IMR-90 (cell line): ENCODE measurements around the gene ST3GAL3. TPM values are rescaled to one million over a fixed set of nuclear protein-coding genes. Genes with fewer than 3 reads are reported as not detected.

Source experiments
- ATAC-seq: fragments of 200-7000 bp; cut with Tn5 transposase; 2 replicates; pipeline ENCODE4 v1.9.1; 2020; ENCODE audit warnings: low read depth, mild to moderate bottlenecking, moderate library complexity
- BruUV-seq: library from RNA; stranded (reverse); fragments of 400-500 nt; replicated peaks from 2 replicates; lab custom pipeline; 2021; lab: Mats Ljungman, UMichigan
- CTCF ChIA-PET: fragments of 300-600 bp; formaldehyde crosslinking; extraction: SDS; loops from one replicate; lab custom pipeline; 2021; ENCODE audit warnings: antibody characterized with exemption; lab: Yijun Ruan, JAX
- POLR2A ChIA-PET: fragments of 300-600 bp; sonication (Branson Sonifier 250); formaldehyde crosslinking; loops from one replicate; lab custom pipeline; 2022; ENCODE audit warnings: antibody characterized with exemption; ENCODE audit not compliant: unreplicated experiment; lab: Charles Lee
- DNase-seq: peaks from one replicate; pipeline ENCODE4 v3.0.0; 2013
- H2AFZ ChIP-seq: replicated peaks from 2 replicates; pipeline ENCODE3; 2013; ENCODE audit warnings: low read length, mild to moderate bottlenecking; ENCODE audit not compliant: poor library complexity
- H2AK5ac ChIP-seq: 2 replicates; pipeline ENCODE4 v1.6.1; 2013; ENCODE audit warnings: low read depth, low read length, inconsistent platforms
- H2AK9ac ChIP-seq: replicated peaks from 2 replicates; pipeline ENCODE3; 2013; ENCODE audit warnings: mild to moderate bottlenecking, low read depth, low read length, moderate library complexity; ENCODE audit not compliant: poor library complexity
- H2BK120ac ChIP-seq: 2 replicates; pipeline ENCODE4 v1.6.1; 2013; ENCODE audit warnings: low read depth, low read length, inconsistent platforms
- H2BK15ac ChIP-seq: 3 replicates; pipeline ENCODE4 v1.6.1; 2013; ENCODE audit warnings: low read depth, low read length, inconsistent platforms
- H2BK20ac ChIP-seq: 2 replicates; pipeline ENCODE4 v1.6.1; 2013; ENCODE audit warnings: low read depth, mild to moderate bottlenecking, inconsistent platforms, low read length, moderate library complexity
- H2BK5ac ChIP-seq: 2 replicates; pipeline ENCODE4 v1.6.1; 2013; ENCODE audit warnings: mild to moderate bottlenecking, low read depth, low read length, inconsistent platforms; ENCODE audit not compliant: poor library complexity, severe bottlenecking
- H3K14ac ChIP-seq: replicated peaks from 2 replicates; pipeline ENCODE4 v1.6.1; 2013; ENCODE audit warnings: low read depth, low read length, inconsistent platforms
- H3K18ac ChIP-seq: 2 replicates; pipeline ENCODE4 v1.6.1; 2013; ENCODE audit warnings: low read depth, low read length, control low read depth
- H3K23ac ChIP-seq: 2 replicates; pipeline ENCODE4 v1.6.1; 2013; ENCODE audit warnings: low read depth, low read length, inconsistent platforms
- H3K27ac ChIP-seq: 2 replicates; pipeline ENCODE4 v1.5.1; 2013; ENCODE audit warnings: mild to moderate bottlenecking, control low read depth, low read length; ENCODE audit not compliant: insufficient read depth
- H3K27me3 ChIP-seq: 2 replicates; pipeline ENCODE4 v1.6.1; 2013; ENCODE audit warnings: low read length; ENCODE audit not compliant: control insufficient read depth, insufficient read depth
- H3K36me3 ChIP-seq: 2 replicates; pipeline ENCODE4 v1.6.1; 2013; ENCODE audit warnings: low read length, mixed read lengths; ENCODE audit not compliant: control insufficient read depth, insufficient read depth
- H3K4ac ChIP-seq: 2 replicates; pipeline ENCODE4 v1.6.1; 2013; ENCODE audit warnings: low read depth, low read length, inconsistent platforms
- H3K4me1 ChIP-seq: 2 replicates; pipeline ENCODE4 v1.6.1; 2013; ENCODE audit warnings: low read length, mixed read lengths; ENCODE audit not compliant: control insufficient read depth, insufficient read depth
- H3K4me2 ChIP-seq: 2 replicates; pipeline ENCODE4 v1.6.1; 2013; ENCODE audit warnings: low read depth, mild to moderate bottlenecking, control low read depth, low read length, moderate library complexity
- H3K4me3 ChIP-seq: 2 replicates; pipeline ENCODE4 v1.5.1; 2013; ENCODE audit warnings: low read depth, mild to moderate bottlenecking, control low read depth, low read length, moderate library complexity; ENCODE audit not compliant: insufficient read depth
- H3K56ac ChIP-seq: 2 replicates; pipeline ENCODE4 v1.6.1; 2013; ENCODE audit warnings: low read length, inconsistent platforms; ENCODE audit not compliant: insufficient read depth; ENCODE audit errors: extremely low read depth
- H3K79me1 ChIP-seq, 2 experiments: 2 replicates each; pipeline ENCODE4 v1.6.1; 2013; ENCODE audit warnings: low read length in 2 of 2, inconsistent platforms in 1 of 2, low read depth in 1 of 2
- H3K9ac ChIP-seq: 2 replicates; pipeline ENCODE4 v1.6.1; 2013; ENCODE audit warnings: low read depth, low read length, control low read depth
- H3K9me1 ChIP-seq: 2 replicates; pipeline ENCODE4 v1.6.1; 2013; ENCODE audit warnings: low read length, inconsistent platforms; ENCODE audit not compliant: insufficient read depth
- H3K9me3 ChIP-seq: 2 replicates; pipeline ENCODE4 v1.6.1; 2013; ENCODE audit warnings: low read length; ENCODE audit not compliant: control insufficient read depth, insufficient read depth
- H4K20me1 ChIP-seq: 2 replicates; pipeline ENCODE4 v1.6.1; 2013; ENCODE audit warnings: low read length, inconsistent platforms; ENCODE audit not compliant: insufficient read depth
- H4K5ac ChIP-seq: 2 replicates; pipeline ENCODE4 v1.6.1; 2013; ENCODE audit warnings: mild to moderate bottlenecking, low read depth, low read length, control low read depth
- H4K8ac ChIP-seq, 2 experiments: 2 replicates each; pipeline ENCODE4 v1.6.1; 2013; ENCODE audit warnings: low read depth in 2 of 2, low read length in 2 of 2, control low read depth in 1 of 2, inconsistent platforms in 1 of 2
- H4K91ac ChIP-seq: 2 replicates; pipeline ENCODE4 v1.6.1; 2013; ENCODE audit warnings: low read depth, low read length, inconsistent platforms; ENCODE audit not compliant: insufficient read depth
- CEBPB ChIP-seq: IDR thresholded peaks from 2 replicates; pipeline ENCODE4 v1.6.1; 2012; ENCODE audit warnings: low read depth, low read length, improper control_type of control experiment
- CTCF ChIP-seq: conservative IDR thresholded peaks from 2 replicates; pipeline ENCODE4 v1.5.1; 2012; ENCODE audit warnings: mild to moderate bottlenecking, low read depth, low read length, improper control_type of control experiment
- ELK1 ChIP-seq: fragments of 150-350 bp; IDR thresholded peaks from 2 replicates; pipeline ENCODE4 v1.6.1; 2016; ENCODE audit warnings: low read depth, mild to moderate bottlenecking, low read length, moderate library complexity, borderline replicate concordance
- FOS ChIP-seq: fragments of 150-350 bp; IDR thresholded peaks from 2 replicates; pipeline ENCODE4 v1.6.1; 2016; ENCODE audit warnings: low read depth, low read length
- RFX5 ChIP-seq: IDR thresholded peaks from 2 replicates; pipeline ENCODE4 v1.8.0; 2012; ENCODE audit warnings: low read depth, mild to moderate bottlenecking, low read length, moderate library complexity
- USF2 ChIP-seq: fragments of 150-350 bp; IDR thresholded peaks from 2 replicates; pipeline ENCODE4 v1.6.1; 2017; ENCODE audit warnings: mild to moderate bottlenecking, antibody characterized with exemption, low read length, low read depth
- WGBS, 2 experiments: methylation state at CpG; one replicate each; pipeline versions ENCODE4 v1.1.5 to v1.1.7; 2013; ENCODE audit warnings: missing lambda C conversion rate in 2 of 2; ENCODE audit not compliant: insufficient read length in 1 of 2; ENCODE audit errors: extremely low coverage in 2 of 2; 5-methylcytosine and 5-hydroxymethylcytosine counted together
- dilution Hi-C: fragments of 300-500 bp; cut with HindIII; formaldehyde crosslinking; loops from one replicate; pipeline ENCODE4 v1.14.3; 2018; ENCODE audit warnings: low sequenced_read_pairs; ENCODE audit not compliant: unreplicated experiment
- in situ Hi-C: fragments of 300-500 bp; cut with MboI; formaldehyde crosslinking; loops from 3 replicates; pipeline ENCODE4 v1.14.3; 2019; ENCODE audit warnings: low sequenced_read_pairs, inconsistent platforms, mixed read lengths
- intact Hi-C: fragments of 100-400 bp; cut with micrococcal nuclease; formaldehyde crosslinking; loops from 2 replicates; pipeline ENCODE4 v1.10.0; 2022
- polyA plus RNA-seq, 3 experiments: library from polyadenylated mRNA; depleted of rRNA; stranded (reverse); fragments of >200 nt; gene quantifications; 2 replicates each; pipeline ENCODE4 v1.2.3, GENCODE V29; 2012; ENCODE audit warnings: low replicate concordance in 1 of 3
- total RNA-seq: library from RNA; depleted of rRNA; stranded (reverse); fragments of >200 nt; gene quantifications from 2 replicates; pipeline ENCODE4 v1.2.3, GENCODE V29; 2012

The ST3GAL3 gene
- total and polyA plus RNA-seq, 2 of the 4 experiments (the other 2 are of a cell fraction): 12.0 to 14.8 TPM

GRCh38 chr1:43867976-43868740, 160.8 kb downstream of the ST3GAL3 start:
- Histone ChIP-seq H3K4ac (peak overlapping the region; percentile 35; the same call in 1 of the 2 replicates), H3K9ac (no peak overlapping the region), H3K9me1 (peaks cover 20% of the 10 kb centered on the region), H3K79me1 (peaks cover 6 to 37% of the 10 kb centered on the region in 2 experiments; a peak in 2 of 4 replicates), H2AK5ac (no peak overlapping the region; the same call in 1 of the 2 replicates), H3K4me3 (no peak overlapping the region), H3K36me3 (no peaks in the 10 kb centered on the region), H2BK20ac (no peak overlapping the region), H2BK15ac (no peak overlapping the region), H3K27ac (no peak overlapping the region), H3K4me2 (peak overlapping the region; percentile 8; the same call in 1 of the 2 replicates), H3K27me3 (no peaks in the 10 kb centered on the region), H4K91ac (no peak overlapping the region), H2BK5ac (no peak overlapping the region), H4K20me1 (peaks cover 25% of the 10 kb centered on the region; the same call in 1 of the 2 replicates), H3K14ac (peak overlapping the region; percentile 19; the same call in 1 of the 2 replicates), H3K18ac (no peak overlapping the region), H4K8ac (no peak overlapping the region), H3K9me3 (no peaks in the 10 kb centered on the region), H2AK9ac (no peak overlapping the region), H3K4me1 (peaks cover 7% of the 10 kb centered on the region), H2AFZ (no peak overlapping the region), H4K5ac (no peak overlapping the region), H2BK120ac (peak overlapping the region; percentile 35; the same call in 1 of the 2 replicates), H3K23ac (peak overlapping the region; percentile 34; the same call in 1 of the 2 replicates), H3K56ac (no peak overlapping the region)
- ATAC-seq (peak; percentile 35), DNase-seq (peak; percentile 67)
- no TSS peak for BruUV-seq
- dilution Hi-C loops (no loop called here), in situ Hi-C loops (no loop called here), intact Hi-C loops (no loop called here)
- no peak for TF ChIP-seq USF2
- TF ChIP-seq ELK1: no peak
- TF ChIP-seq FOS: peak; percentile 40
- TF ChIP-seq CEBPB: peak; percentile 94
- TF ChIP-seq RFX5: no peak
- TF ChIP-seq CTCF: no peak
- WGBS, 2 experiments: no CpG with 5 or more reads among the region's 2 CpGs
- POLR2A ChIA-PET: no interaction called here
- CTCF ChIA-PET: interaction anchor here (1.3 kb wide), 1 partner anchor 105 kb away, joined by 4 read pairs; no protein-coding TSS in a partner anchor
